Mesenchymal stem cell (in vitro differentiated cells and primary cell): ENCODE results near the gene HORMAD2.

Experiments used
- DNase-seq: peaks from one replicate; pipeline ENCODE4 v3.0.0-alpha.2; 2013
- H2AFZ ChIP-seq: one replicate; pipeline ENCODE4 v1.6.1; 2013; ENCODE audit warnings: low read depth, mild to moderate bottlenecking, control low read depth, inconsistent platforms, low read length, moderate library complexity
- H2AK5ac ChIP-seq: 2 replicates; pipeline ENCODE4 v1.6.1; 2013; ENCODE audit warnings: low read length, moderate library complexity, mild to moderate bottlenecking, inconsistent platforms; ENCODE audit not compliant: severe bottlenecking
- H2BK120ac ChIP-seq: one replicate; pipeline ENCODE4 v1.6.1; 2013; ENCODE audit warnings: low read depth, mild to moderate bottlenecking, inconsistent platforms, low read length, moderate library complexity
- H2BK12ac ChIP-seq, 2 experiments: one replicate each; pipeline ENCODE4 v1.6.1; 2013; ENCODE audit warnings: inconsistent platforms in 2 of 2, low read length in 2 of 2, mild to moderate bottlenecking in 2 of 2, moderate library complexity in 2 of 2, control low read depth in 1 of 2
- H2BK15ac ChIP-seq: one replicate; pipeline ENCODE4 v1.6.1; 2013; ENCODE audit warnings: mild to moderate bottlenecking, low read depth, inconsistent platforms; ENCODE audit not compliant: poor library complexity, severe bottlenecking
- H2BK5ac ChIP-seq: 2 replicates; pipeline ENCODE4 v1.6.1; 2013; ENCODE audit warnings: low read depth, mild to moderate bottlenecking, low read length, control low read depth, inconsistent platforms; ENCODE audit not compliant: poor library complexity, severe bottlenecking
- H3K14ac ChIP-seq, 2 experiments: one replicate each; pipeline ENCODE4 v1.6.1; 2013; ENCODE audit warnings: inconsistent platforms in 2 of 2, low read length in 2 of 2, control low read depth in 1 of 2, mild to moderate bottlenecking in 1 of 2, moderate library complexity in 1 of 2
- H3K18ac ChIP-seq, 2 experiments: one replicate each; pipeline ENCODE4 v1.6.1; 2013; ENCODE audit warnings: inconsistent platforms in 2 of 2, low read length in 2 of 2, control low read depth in 1 of 2, low read depth in 1 of 2, mild to moderate bottlenecking in 1 of 2
- H3K23ac ChIP-seq, 2 experiments: one replicate each; pipeline ENCODE4 v1.6.1; 2013; ENCODE audit warnings: inconsistent platforms in 2 of 2, low read length in 2 of 2, mild to moderate bottlenecking in 2 of 2, moderate library complexity in 2 of 2, control low read depth in 1 of 2
- H3K27ac ChIP-seq: 2 replicates; pipeline ENCODE4 v1.5.1; 2013; ENCODE audit warnings: mild to moderate bottlenecking, moderate library complexity, low read length, control low read depth, inconsistent platforms; ENCODE audit not compliant: poor library complexity, severe bottlenecking
- H3K27me3 ChIP-seq, 2 experiments: 2 replicates each; pipeline versions ENCODE4 v1.6.1 to v1.7.0; 2013; ENCODE audit warnings: low read length in 2 of 2, mild to moderate bottlenecking in 2 of 2, moderate library complexity in 2 of 2, control low read depth in 1 of 2, inconsistent platforms in 1 of 2; ENCODE audit not compliant: control insufficient read depth in 1 of 2, insufficient read depth in 1 of 2
- H3K36me3 ChIP-seq, 2 experiments: 2 replicates each; pipeline versions ENCODE4 v1.6.1 to v1.7.0; 2013; ENCODE audit warnings: low read length in 2 of 2, control low read depth in 1 of 2, inconsistent platforms in 1 of 2, low read depth in 1 of 2, mild to moderate bottlenecking in 1 of 2; ENCODE audit not compliant: insufficient read depth in 2 of 2, control insufficient read depth in 1 of 2
- H3K4ac ChIP-seq, 2 experiments: one replicate each; pipeline ENCODE4 v1.6.1; 2013; ENCODE audit warnings: inconsistent platforms in 2 of 2, low read length in 2 of 2, mild to moderate bottlenecking in 2 of 2, moderate library complexity in 2 of 2, control low read depth in 1 of 2, low read depth in 1 of 2
- H3K4me1 ChIP-seq: 2 replicates; pipeline ENCODE4 v1.6.1; 2013; ENCODE audit warnings: low read depth, low read length, control low read depth; ENCODE audit not compliant: control insufficient read depth, insufficient read depth
- H3K4me2 ChIP-seq: 2 replicates; pipeline ENCODE4 v1.6.1; 2013; ENCODE audit warnings: low read length, mild to moderate bottlenecking, inconsistent platforms; ENCODE audit not compliant: poor library complexity, severe bottlenecking
- H3K4me3 ChIP-seq, 2 experiments: 2 replicates each; pipeline versions ENCODE4 v1.5.1 to v1.7.0; 2013; ENCODE audit warnings: low read length in 2 of 2, mild to moderate bottlenecking in 2 of 2, control low read depth in 1 of 2, low read depth in 1 of 2; ENCODE audit not compliant: insufficient read depth in 1 of 2
- H3K79me1 ChIP-seq: replicated peaks from 2 replicates; pipeline ENCODE4 v1.6.1; 2013; ENCODE audit warnings: mild to moderate bottlenecking, control low read depth, low read length, inconsistent platforms; ENCODE audit not compliant: poor library complexity, severe bottlenecking
- H3K9ac ChIP-seq: 2 replicates; pipeline ENCODE4 v1.7.0; 2013; ENCODE audit warnings: mild to moderate bottlenecking, low read length, moderate library complexity
- H3K9me3 ChIP-seq: 2 replicates; pipeline ENCODE4 v1.7.0; 2013; ENCODE audit warnings: mild to moderate bottlenecking, low read length; ENCODE audit not compliant: control insufficient read depth
- H4K8ac ChIP-seq: one replicate; pipeline ENCODE4 v1.6.1; 2013; ENCODE audit warnings: inconsistent platforms, mild to moderate bottlenecking, low read length, moderate library complexity
- H4K91ac ChIP-seq: one replicate; pipeline ENCODE4 v1.6.1; 2013; ENCODE audit warnings: mild to moderate bottlenecking, low read length, inconsistent platforms
- WGBS: methylation state at CpG from one replicate; pipeline ENCODE4 v1.1.7; 2013; ENCODE audit warnings: mixed read lengths; 5-methylcytosine and 5-hydroxymethylcytosine counted together

The HORMAD2 gene

DNA sequence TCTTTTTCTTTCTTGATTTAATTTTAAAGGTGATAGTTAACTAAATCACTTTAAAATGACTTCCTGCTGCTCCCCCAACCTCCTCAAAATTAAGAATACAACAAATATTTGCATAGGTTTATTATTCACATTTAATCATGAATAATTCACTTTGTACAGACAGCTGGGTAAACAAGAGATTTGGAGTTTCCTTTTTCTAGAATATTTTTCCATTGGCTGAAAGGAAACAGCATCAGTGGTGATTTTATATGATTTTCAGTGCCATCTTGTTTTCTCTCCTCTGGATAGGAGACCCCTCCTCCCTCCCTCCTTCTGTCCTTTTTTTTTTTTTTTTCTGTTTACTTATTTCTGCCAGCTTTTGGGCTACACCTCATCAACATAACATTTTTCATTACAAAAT is 105.8 kb downstream of the HORMAD2 start:
- DNase-seq, result no peak
- H2AK5ac ChIP-seq, result no peak overlapping the region
- no peak overlapping the region for H2BK15ac ChIP-seq
- no peak overlapping the region for H2BK5ac ChIP-seq
- no peak overlapping the region for H2BK120ac ChIP-seq
- H3K27ac ChIP-seq, result peak overlapping the region; percentile 60
- H3K18ac ChIP-seq, result no peak overlapping the region
- H3K9ac ChIP-seq, result no peak overlapping the region
- no peak overlapping the region for H3K4me2 ChIP-seq
- H3K4me1 ChIP-seq, result peaks cover 7% of the 10 kb centered on the region
- no peak overlapping the region for H3K14ac ChIP-seq
- H3K23ac ChIP-seq, result no peak overlapping the region
- H4K91ac ChIP-seq, result no peak overlapping the region
- no peak overlapping the region for H3K4ac ChIP-seq
- H3K9me3 ChIP-seq, result no peaks in the 10 kb centered on the region
- no peak overlapping the region for H2BK12ac ChIP-seq
- H2AFZ ChIP-seq, result no peak overlapping the region
- H4K8ac ChIP-seq, result no peak overlapping the region
- no peaks in the 10 kb centered on the region for H3K27me3 ChIP-seq
- H3K4me3 ChIP-seq, result no peak overlapping the region
- H3K36me3 ChIP-seq, result no peaks in the 10 kb centered on the region
- no peaks in the 10 kb centered on the region for H3K79me1 ChIP-seq

DNA sequence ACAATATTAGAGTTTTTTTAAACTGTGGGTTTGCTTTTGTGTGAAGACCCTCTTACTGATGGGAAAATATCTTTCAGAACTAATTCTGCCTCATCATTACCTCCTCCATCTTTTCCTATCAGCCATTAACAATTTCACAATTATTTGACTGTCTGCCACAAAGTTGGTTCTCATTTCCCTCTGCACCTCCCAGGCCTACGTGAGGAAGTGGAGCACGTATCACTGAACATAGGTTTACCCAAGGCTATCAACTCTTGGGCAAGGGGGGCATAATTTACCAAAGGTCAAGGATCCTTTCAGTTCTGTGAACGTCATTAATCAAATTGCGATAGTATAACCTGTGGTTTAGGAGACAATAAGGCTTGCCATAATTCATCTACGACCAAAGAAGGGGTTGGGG is 106.2 kb downstream of the HORMAD2 start:
- no peak for DNase-seq
- H3K27ac ChIP-seq, result peak overlapping the region; percentile 42
- 72% methylated on average over 5 of the region's 5 CpGs for WGBS

GRCh38 chr22:30187094-30187493 is 106.8 kb downstream of the HORMAD2 start:
- no peak overlapping the region for H2BK5ac ChIP-seq
- no peak overlapping the region for H4K8ac ChIP-seq
- H2BK12ac ChIP-seq, result no peak overlapping the region
- H4K91ac ChIP-seq, result no peak overlapping the region
- no peak overlapping the region for H2AFZ ChIP-seq
- H3K4ac ChIP-seq, result no peak overlapping the region
- no peak for DNase-seq
- no peak overlapping the region for H3K27ac ChIP-seq
- H3K14ac ChIP-seq, result no peak overlapping the region
- H2BK120ac ChIP-seq, result no peak overlapping the region
- no peaks in the 10 kb centered on the region for H3K27me3 ChIP-seq
- no peak overlapping the region for H3K9ac ChIP-seq
- no peak overlapping the region for H3K4me2 ChIP-seq
- no peak overlapping the region for H3K23ac ChIP-seq
- peaks cover 7% of the 10 kb centered on the region for H3K4me1 ChIP-seq
- no peak overlapping the region for H2BK15ac ChIP-seq
- no peak overlapping the region for H3K18ac ChIP-seq
- H3K79me1 ChIP-seq, result no peaks in the 10 kb centered on the region
- H3K4me3 ChIP-seq, result no peak overlapping the region
- no peak overlapping the region for H2AK5ac ChIP-seq
- no peaks in the 10 kb centered on the region for H3K9me3 ChIP-seq
- no peaks in the 10 kb centered on the region for H3K36me3 ChIP-seq

More for the DNA sequence above, 106.2 kb downstream of the HORMAD2 start:
- no peak overlapping the region for H3K23ac ChIP-seq
- H4K8ac ChIP-seq, result no peak overlapping the region
- H2BK15ac ChIP-seq, result no peak overlapping the region
- H3K27me3 ChIP-seq, result no peaks in the 10 kb centered on the region
- peak overlapping the region in 1 of 2 experiments; percentile 84 for H2BK12ac ChIP-seq
- no peak overlapping the region for H3K14ac ChIP-seq
- no peak overlapping the region for H2BK120ac ChIP-seq
- no peak overlapping the region for H3K4me2 ChIP-seq
- H2AFZ ChIP-seq, result no peak overlapping the region
- peak overlapping the region in 1 of 2 experiments; percentile 58 for H3K4ac ChIP-seq
- no peaks in the 10 kb centered on the region for H3K9me3 ChIP-seq
- H3K9ac ChIP-seq, result no peak overlapping the region
- H3K4me3 ChIP-seq, result no peak overlapping the region
- H4K91ac ChIP-seq, result no peak overlapping the region
- H2BK5ac ChIP-seq, result no peak overlapping the region
- H2AK5ac ChIP-seq, result peak overlapping the region; percentile 98
- H3K79me1 ChIP-seq, result no peaks in the 10 kb centered on the region
- peaks cover 7% of the 10 kb centered on the region for H3K4me1 ChIP-seq
- H3K18ac ChIP-seq, result peak overlapping the region in 1 of 2 experiments; percentile 40
- H3K36me3 ChIP-seq, result no peaks in the 10 kb centered on the region

- no peak overlapping the region for H2AFZ ChIP-seq
- no peak overlapping the region for H2BK5ac ChIP-seq
- H3K79me1 ChIP-seq, result no peaks in the 10 kb centered on the region
- no peak overlapping the region for H4K8ac ChIP-seq
- H3K9ac ChIP-seq, result peak overlapping the region; percentile 10
- no peak overlapping the region for H3K4me2 ChIP-seq
- WGBS, result 89% methylated on average over 2 of the region's 3 CpGs
- peak overlapping the region; percentile 64 for H2BK120ac ChIP-seq
- H3K14ac ChIP-seq, result no peak overlapping the region
- peak overlapping the region in 1 of 2 experiments; percentile 49 for H3K18ac ChIP-seq
- H3K27ac ChIP-seq, result no peak overlapping the region
- H3K4ac ChIP-seq, result no peak overlapping the region
- no peak overlapping the region for H2BK12ac ChIP-seq
- no peaks in the 10 kb centered on the region for H3K36me3 ChIP-seq
- peaks cover 7% of the 10 kb centered on the region for H3K4me1 ChIP-seq
- no peak overlapping the region for H3K23ac ChIP-seq
- H2AK5ac ChIP-seq, result peak overlapping the region; percentile 65
- H3K27me3 ChIP-seq, result no peaks in the 10 kb centered on the region
- DNase-seq, result peak; percentile 46
- H3K4me3 ChIP-seq, result no peak overlapping the region
- no peak overlapping the region for H2BK15ac ChIP-seq
- no peaks in the 10 kb centered on the region for H3K9me3 ChIP-seq
- H4K91ac ChIP-seq, result no peak overlapping the region
Observed at GRCh38 chr22:30187529-30188407, 107.5 kb downstream of the HORMAD2 start.
